HCT116 (cell line): ENCODE data around the gene GPN3.

Experiments
- CEBPB ChIP-seq: IDR thresholded peaks from 2 replicates; pipeline ENCODE4 v1.6.1; 2012; ENCODE audit warnings: low read depth
- CTCF ChIP-seq, 3 experiments: fragments of 200-600 bp in 1 of 3; sonication (generic) in 1 of 3; IDR thresholded peaks in 2 of 3; conservative IDR thresholded peaks in 1 of 3; 2 replicates each; pipeline ENCODE4 v1.5.1; 2012 to 2017; ENCODE audit warnings: low read depth in 2 of 3, low read length in 2 of 3, antibody characterized with exemption in 1 of 3, borderline replicate concordance in 1 of 3, control low read depth in 1 of 3, mild to moderate bottlenecking in 1 of 3, mixed read lengths in 1 of 3, mixed run types in 1 of 3, moderate library complexity in 1 of 3; ENCODE audit not compliant: insufficient read depth in 1 of 3
- EZH2 ChIP-seq: fragments of 200-600 bp; sonication (generic); IDR thresholded peaks from 2 replicates; pipeline ENCODE4 v1.6.1; 2017; ENCODE audit warnings: antibody characterized with exemption, mixed run types

DNA sequence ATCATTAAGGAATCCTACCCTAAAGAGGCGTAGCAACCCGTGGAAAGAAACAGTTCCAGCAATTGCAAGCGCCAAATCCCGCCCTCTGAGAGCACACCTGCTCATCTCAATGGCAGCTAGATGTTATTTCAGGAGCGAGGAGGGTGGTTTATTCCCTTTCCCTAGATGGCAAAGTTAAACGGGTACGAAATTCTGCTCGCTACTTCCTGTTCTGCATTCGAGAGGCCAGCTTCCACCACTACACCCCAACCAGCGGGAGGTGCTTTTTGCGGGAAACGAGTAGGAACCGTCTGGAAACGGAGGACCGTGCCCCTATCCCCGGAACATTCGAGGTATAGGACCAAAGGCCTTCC, 33.3 kb upstream of the GPN3 start:
- TF ChIP-seq CTCF (IDR thresholded peaks at IDR 0.05 in 2 of 3, conservative IDR thresholded peaks at IDR 0.05 in 1 of 3; ENCODE audit: borderline replicate concordance in 1 of 3, insufficient read depth in 1 of 3, low read depth in 2 of 3, low read length in 2 of 3) (no peak), CEBPB (no peak), EZH2 (no peak)
